ENCODE results near the gene TMTC2.

Gene TMTC2

DNA sequence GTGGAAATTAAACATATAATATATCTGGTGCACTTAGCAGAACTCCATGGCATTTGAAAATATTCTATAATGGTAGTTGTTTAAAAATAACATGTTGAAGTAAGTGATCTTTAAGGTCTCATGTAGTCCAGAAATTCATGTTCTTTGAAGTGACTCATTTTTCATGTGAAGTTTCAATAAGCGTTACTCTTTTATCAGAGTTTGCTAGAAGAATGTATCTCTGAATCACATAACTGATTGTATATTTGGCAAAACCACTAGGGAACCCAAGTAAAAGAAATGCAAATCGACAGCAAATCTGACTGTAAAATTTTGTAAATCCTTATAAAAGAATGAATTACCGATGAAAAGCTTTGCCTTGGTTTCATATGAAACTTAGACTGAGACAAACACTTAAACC lies 463.3 kb downstream of the TMTC2 start:
- DNase-seq = no peak

DNA sequence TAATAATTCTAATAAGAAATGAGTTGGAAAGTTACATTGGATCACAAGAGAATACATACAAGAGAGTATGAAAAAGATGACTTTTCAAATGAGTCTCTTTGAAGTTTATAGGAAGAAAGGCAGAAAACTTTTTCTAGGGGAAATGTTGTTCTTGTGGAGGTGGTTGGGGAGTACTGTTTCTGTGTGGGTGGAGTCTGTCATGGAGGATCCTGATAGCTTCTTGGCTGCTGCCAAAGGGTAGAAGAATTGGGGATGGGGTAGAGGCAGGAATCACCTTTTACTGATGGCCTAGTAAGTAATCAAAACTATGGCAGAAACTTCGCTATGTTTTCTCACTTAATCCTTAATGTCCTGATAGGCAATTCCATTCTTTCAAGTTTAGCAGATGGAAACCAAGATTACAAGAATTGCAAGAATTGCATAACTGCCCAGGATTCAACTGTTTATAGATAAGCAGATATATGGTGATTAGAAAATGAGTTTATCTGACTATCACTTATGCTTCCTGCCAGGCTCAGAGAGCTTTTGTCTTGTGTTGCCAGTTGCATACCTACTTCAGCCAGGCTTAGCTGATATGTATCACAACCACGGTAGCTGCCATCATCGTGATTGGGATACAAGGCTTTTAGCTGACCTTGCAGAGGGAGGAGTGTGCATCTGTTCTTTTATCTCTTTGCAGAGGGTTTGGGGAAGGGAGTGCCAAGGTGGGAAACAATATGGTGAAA lies 463.9 kb downstream of the TMTC2 start:
- no peak for DNase-seq

DNA sequence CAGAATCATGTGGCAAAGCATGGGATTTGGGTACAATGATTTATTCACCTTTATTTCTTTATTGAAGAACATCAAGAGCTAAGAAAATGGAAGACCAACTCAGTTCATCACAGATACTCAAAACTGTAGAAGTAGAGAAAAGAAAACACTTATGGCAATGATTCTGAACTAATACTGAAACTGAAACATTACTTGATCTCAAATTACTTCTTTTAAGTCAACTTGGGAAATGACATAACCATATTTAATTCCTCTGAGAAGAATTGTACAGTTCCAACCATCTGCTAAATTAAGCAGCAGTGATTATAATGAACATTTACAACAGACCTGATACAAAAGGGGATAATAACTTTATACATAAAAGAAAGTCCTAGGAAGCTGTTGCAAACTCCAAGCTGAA lies 466.5 kb downstream of the TMTC2 start:
- DNase-seq = no peak

GRCh38 chr12:83156815-83157214 lies 470.1 kb downstream of the TMTC2 start:
- DNase-seq = no peak

DNA sequence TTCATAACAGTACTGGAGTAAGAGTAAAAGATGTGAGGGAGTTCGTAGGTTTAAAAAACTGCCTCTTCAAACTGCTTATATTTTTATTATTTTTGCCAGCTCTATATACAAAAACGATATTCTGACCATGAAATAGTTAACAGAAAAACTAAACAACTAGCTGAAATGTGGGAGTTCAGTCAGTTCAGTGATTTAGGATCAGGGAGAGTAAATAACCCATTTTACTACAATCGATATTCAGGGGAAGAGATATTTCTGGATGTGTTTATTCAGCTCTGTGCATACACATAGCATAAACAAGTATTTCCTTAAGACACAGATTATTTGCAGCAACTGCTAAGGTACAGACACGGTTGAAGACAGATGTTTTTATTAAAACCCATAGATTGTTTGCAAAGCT lies 470.9 kb downstream of the TMTC2 start:
- DNase-seq = no peak

GRCh38 chr12:83158613-83159207 lies 472.0 kb downstream of the TMTC2 start:
- no peak for DNase-seq

GRCh38 chr12:83161456-83161855 lies 474.8 kb downstream of the TMTC2 start:
- DNase-seq = no peak

- DNase-seq = no peak
These were observed 482.0 kb downstream of the TMTC2 start for GRCh38 chr12:83168751-83169150.

DNA sequence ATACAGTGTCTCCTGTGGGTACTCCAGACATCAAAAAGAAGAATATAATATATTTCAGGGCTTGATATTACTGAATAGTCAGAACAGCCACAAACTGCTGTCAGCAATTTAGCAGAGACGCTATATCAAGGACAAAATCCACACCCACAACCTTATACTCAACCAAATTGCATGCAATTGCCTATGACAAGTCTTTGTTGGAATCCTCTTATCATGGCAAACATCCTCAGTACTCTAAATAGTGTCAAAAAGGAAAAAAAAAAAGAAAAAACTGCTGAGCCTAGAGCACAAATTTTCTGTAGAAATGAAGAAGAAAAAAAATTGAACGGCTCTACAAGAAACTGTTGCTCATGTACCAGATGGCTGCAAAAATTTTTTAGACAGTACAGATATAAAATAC lies 485.7 kb downstream of the TMTC2 start:
- DNase-seq = no peak

- DNase-seq = no peak
These were observed 486.4 kb downstream of the TMTC2 start for GRCh38 chr12:83172866-83173649.

DNA sequence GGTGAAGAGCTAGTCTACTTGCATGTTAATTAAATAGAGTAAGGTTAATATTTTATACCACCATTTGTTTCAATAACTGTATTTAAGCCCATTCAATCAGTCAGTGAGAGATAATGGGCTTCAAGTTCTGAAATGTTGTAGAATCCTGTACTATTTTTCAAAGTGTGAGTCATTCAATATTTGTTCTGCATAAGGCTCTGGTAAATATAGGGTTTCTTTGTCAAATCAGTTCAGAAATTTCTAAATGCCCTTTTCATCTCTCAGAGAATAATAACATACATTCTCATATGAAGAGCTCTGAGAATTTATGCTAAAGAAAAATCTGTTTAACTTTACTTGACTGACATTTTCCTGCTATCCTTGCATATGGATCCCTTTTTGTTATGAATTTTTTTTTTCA lies 493.3 kb downstream of the TMTC2 start:
- DNase-seq = no peak

DNA sequence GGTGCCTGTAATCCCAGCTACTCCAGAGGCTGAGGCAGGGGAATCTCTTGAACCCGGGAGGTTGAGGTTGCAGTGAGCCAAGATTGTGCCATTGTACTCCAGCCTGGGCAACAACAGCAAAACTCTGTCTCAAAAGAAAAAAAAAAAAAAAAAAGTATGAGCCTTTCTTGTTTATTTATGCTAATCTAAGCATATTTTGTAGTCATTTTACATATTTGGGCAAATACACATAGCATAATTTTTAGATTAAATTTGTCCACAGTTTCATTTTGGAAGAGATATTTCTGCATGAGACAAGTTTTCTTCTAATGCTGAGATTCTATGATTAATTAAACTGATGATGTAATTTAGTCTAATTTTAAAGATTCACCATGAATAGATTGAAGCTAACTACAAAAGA lies 494.4 kb downstream of the TMTC2 start:
- DNase-seq = no peak

- DNase-seq = no peak
These were observed 496.4 kb downstream of the TMTC2 start for GRCh38 chr12:83183132-83183531.

Measured in GDM1 (cell line).